Myocyte (in vitro differentiated cells): ENCODE data around the gene PADI6. TPM values are rescaled to one million over a fixed set of nuclear protein-coding genes. Genes with fewer than 3 reads are reported as not detected.
"Not testable (repeated sequence)": the region's sequence is repeated elsewhere in the genome, so short reads cannot be mapped to it uniquely, and the experiment has no call there.

Experiments
- DNase-seq: peaks from one replicate; pipeline ENCODE4 v3.0.0-alpha.2; 2012; ENCODE audit warnings: low read depth
- polyA plus RNA-seq: library from polyadenylated mRNA; unstranded; fragments of >200 nt; gene quantifications from one replicate; pipeline ENCODE4 v1.2.1, GENCODE V29; 2012; ENCODE audit warnings: missing spikeins
- total RNA-seq: library from RNA; depleted of rRNA; stranded (reverse); fragments of >200 nt; gene quantifications from 2 replicates; pipeline ENCODE4 v1.2.3, GENCODE V29; 2014

PADI6 gene
- total RNA-seq: not detected in 2 replicates
- not detected for polyA plus RNA-seq

DNA sequence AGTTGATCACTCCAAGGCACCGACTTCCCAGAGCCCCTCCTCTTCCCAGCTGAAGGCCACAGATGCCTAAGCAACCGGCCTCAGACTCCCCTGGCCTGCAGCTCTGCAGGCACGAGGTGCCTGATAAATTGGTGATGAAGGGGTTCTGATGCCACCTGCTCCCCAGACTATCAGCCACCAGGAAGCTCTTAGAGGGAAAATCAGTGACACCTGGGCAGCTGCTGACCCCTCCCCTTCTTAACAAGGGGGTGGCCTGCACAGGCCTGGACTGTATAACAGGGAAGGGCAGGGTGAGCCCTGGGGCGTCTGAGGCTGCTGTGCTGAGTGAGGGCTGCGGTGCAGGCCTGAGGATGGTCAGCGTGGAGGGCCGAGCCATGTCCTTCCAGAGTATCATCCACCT is at the start of gene PADI6:
PADI6 (plus strand) TSS at position 301 of the 400 bp plus-strand sequence; CDS start at position 351, 50 bp downstream.
- no peak for DNase-seq

DNA sequence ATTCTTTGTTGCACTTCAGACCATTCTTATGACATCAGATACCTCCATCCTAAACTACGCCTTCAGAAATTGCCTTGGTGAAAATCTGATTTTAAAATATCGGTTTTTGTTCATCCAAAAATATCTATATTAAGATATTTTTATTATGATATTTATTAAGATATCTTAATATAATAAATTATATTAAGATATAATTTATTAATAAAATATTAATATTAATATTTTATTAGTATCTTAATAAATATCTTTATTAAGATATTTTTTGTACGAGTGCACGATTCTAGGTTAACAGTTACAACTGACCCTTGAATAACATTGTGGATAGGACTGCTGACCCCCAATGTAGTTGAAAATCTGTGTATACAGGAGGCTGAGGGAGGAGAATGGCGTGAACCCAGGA is 43.1 kb upstream of the PADI6 start:
- DNase-seq: no peak

DNA sequence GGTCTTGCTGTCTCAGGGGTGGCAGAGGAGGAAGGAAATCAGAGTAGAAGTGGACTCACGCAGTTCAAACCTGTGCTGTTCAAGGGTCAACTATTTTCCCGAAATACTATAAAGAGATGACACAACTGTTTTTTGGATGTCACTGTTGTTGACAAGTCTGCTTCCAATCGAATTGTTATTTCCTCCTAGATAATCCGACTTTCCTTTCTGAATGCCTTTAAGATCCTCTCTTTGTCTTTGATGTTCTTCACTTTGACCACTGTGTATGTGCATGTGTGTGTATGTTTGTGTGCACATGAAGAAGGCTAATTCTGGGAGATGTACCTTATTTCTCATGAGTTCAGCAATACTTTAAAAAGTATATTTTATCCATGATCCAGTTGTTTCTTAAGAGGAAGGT is 42.4 kb upstream of the PADI6 start:
- no peak for DNase-seq

DNA sequence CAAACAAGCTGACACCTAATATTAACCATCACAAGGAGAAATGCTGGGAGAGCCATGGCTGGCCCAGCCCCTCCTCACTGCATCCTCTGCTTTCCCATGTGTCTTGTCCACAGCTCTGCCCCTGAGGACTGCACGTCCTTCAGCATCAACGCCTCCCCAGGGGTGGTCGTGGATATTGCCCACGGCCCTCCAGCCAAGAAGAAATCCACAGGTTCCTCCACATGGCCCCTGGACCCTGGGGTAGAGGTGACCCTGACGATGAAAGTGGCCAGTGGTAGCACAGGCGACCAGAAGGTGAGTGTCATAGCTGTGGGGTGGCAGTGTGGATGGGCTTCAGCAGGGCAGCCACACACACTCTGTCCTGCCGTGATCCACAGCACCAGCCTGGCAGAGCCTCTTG is 41.1 kb upstream of the PADI6 start:
- DNase-seq: no peak

DNA sequence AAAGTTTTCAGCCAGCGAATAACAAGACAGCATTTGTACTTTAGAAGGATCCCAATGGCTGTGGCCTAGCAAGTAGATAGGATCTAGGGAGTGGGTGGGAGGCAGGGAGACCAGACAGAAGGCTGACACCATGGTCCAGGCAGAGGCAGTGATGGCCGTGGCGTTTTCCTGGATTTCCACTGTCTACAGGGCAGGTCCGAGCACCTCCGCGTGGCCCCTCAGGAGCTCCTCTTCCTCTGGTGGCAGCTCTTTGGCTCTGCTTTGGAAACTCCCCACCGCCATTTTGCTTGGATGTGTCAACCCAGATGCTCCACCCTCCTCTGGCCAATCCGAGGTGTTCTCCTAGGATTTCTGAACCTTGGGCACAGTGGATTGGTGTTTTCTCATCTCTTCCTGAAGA is 38.9 kb upstream of the PADI6 start:
- no peak for DNase-seq

DNA sequence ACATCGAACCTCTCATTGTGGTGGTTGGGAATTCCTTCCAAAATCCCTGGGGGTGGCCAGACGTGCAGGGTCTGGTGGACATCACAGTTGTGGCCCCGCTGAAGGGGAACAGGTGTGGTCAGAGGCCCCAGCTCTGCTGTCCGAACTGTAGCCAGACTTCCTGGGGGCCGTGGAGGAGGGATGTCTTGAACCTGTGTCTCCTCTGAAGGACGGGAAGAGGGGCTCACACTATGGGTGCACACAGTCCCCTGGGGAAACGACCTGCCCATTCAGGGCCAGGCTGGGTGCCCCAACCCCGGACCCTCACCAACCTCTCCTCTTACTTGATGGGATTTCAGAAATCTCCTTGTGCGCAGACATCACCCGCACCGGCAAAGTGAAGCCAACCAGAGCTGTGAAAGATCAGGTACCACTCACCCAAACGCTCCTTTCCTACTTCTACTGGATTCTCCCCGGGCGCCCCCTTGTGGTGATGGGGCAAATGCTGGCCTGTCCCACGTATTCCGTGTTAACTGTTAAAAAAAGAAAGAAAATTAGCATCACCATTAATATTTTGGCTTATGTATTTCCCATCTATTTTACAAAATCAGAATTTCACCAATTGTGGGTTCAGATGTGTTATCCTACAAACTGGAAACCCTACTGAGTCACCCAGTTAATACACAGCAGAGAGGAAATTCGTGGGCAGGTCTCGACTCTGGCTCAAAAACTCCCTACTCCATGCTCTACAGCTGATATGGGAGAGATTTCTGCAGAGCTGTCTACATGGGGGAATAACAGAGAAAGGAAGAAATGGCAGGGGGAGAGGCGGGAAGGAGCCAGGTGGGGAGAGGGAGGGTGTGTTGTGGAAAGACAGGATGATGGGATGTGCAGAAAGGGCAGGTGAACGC is 35.9 kb upstream of the PADI6 start:
- peak; percentile 73 for DNase-seq

DNA sequence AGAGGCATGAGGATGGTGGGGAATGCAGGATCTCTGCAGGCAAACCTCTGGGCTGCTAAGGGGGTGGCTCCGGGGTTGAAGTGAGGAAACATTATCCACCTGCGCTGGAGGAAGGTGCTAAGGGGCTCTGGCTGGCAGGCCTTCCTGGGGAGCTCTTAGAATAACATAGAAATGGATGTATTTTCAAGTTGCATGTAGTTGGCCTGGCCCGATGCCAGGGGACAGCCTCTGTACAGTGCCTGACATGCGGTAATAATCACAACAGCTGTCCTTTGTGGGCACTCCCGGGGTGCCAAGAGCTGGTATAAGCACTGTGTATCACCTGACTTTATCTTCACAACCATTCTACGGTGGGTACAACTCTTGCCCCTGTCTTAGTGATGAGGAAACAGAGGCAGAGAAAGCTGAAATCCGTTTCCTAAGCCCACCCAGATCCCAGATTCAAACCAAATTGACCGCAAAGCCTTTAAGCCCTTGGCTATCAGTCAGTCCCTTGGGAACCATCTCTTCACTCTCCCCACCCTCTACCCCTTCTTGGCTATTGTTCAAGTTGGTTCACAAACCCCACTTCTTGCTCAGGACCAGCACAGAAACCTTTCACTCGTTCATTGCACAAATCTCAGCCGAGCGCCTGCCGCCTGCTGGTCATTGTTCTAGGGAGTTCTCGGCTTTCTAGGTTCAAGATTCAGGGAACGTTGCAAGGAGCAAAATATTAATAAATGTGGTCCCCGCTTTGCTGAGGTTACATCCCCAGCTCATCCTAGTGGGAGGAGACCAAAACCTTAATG is 33.1 kb upstream of the PADI6 start:
- DNase-seq: peak; percentile 48

DNA sequence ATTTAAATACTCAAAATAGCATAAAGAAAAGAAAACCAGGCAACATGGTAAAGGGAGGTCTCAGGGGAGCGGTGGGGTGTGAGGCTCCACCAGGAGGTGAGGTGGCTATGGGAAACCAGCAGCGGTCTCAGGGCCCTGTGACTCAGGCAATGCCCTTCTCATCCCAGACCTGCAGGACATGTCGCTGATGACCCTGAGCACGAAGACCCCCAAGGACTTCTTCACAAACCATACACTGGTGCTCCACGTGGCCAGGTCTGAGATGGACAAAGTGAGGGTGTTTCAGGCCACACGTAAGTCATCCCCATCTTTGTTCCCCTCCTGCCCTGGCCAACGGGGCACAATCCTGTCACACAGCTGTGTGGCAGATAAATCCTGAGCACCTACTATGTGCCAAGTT is 32.5 kb upstream of the PADI6 start:
- no peak for DNase-seq

DNA sequence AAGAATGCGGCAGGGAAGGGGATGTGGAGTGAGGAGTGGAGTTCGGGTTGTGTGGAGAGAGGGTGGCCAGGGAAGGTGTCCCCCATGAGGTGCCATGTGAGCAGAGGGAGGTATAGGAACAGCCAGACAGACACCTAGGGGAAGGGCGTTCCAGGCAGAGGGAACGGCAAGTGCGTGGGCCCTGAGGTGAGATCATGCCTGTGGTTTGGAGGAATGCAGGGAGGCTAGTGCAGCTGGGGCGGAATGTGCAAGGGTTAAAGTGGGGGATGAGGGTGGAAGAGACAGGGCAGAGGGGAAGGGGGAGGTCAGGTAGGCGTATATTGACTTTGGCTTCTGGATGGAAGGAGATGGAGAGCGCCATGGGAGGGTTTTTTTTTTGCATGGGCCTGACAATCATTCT is 31.6 kb upstream of the PADI6 start:
- no peak for DNase-seq

DNA sequence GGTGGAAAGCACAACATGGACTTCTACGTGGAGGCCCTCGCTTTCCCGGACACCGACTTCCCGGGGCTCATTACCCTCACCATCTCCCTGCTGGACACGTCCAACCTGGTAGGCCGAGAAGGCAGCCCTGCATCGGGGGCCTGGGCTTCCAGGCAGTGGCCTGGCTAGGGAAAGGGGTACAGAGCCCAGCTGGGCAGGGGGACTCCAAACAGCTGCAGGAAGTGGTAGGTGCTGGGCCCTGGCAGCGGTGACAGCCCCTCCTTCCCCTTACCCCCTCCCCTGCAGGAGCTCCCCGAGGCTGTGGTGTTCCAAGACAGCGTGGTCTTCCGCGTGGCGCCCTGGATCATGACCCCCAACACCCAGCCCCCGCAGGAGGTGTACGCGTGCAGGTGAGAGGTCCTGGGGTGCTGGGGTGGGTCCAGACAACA is 30.0 kb upstream of the PADI6 start:
- DNase-seq: no peak

DNA sequence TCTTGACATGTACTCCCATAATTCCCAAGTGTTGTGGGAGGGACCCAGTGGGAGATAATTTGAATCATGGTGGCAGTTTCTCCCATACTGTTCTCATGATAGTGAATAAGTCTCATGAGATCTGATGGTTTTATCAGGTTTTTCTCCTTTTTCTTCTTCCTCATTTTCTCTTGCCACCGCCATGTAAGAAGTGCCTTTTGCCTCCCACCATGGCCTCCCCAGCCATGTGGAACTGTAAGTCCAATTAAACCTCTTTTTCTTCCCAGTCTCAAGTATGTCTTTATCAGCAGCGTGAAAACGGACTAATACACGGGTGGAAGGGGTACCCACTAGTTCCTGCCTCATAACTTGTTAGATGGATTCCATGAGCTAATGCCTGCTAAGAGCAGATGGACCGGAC is 26.5 kb upstream of the PADI6 start:
- not testable (repeated sequence) for DNase-seq

DNA sequence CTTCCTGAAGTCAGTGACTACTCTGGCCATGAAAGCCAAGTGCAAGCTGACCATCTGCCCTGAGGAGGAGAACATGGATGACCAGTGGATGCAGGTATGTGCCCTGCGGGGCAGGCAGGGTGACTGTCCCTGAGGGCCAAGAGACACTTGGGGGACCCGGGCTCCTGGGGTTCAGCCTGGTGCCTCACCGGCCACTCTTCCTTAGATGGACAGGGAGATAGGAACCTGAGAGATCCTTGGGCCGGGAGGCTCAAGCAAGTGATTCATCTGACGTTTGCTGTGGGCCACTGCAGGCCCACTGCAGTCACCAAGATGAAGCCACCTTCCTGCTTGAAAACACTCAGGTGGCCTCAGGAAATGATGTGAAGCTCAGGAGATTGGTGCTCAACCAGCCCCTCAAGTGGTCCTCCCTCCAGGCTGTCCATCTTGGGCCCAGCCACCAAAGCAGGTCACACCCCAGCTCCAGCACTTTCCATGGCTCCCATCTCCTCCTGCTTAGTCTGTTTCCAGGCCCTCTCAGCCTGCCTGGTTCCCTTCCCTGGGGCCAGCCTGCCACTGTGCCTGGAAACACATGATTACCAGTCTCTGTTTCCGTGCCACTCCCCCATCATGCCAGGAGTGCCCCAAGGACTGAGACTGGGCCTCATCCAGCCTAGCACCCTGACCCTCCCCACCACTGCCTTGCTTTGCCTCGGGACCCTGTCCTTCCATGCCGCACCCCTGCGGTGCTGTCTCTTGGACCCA is 25.8 kb upstream of the PADI6 start:
- no peak for DNase-seq

DNA sequence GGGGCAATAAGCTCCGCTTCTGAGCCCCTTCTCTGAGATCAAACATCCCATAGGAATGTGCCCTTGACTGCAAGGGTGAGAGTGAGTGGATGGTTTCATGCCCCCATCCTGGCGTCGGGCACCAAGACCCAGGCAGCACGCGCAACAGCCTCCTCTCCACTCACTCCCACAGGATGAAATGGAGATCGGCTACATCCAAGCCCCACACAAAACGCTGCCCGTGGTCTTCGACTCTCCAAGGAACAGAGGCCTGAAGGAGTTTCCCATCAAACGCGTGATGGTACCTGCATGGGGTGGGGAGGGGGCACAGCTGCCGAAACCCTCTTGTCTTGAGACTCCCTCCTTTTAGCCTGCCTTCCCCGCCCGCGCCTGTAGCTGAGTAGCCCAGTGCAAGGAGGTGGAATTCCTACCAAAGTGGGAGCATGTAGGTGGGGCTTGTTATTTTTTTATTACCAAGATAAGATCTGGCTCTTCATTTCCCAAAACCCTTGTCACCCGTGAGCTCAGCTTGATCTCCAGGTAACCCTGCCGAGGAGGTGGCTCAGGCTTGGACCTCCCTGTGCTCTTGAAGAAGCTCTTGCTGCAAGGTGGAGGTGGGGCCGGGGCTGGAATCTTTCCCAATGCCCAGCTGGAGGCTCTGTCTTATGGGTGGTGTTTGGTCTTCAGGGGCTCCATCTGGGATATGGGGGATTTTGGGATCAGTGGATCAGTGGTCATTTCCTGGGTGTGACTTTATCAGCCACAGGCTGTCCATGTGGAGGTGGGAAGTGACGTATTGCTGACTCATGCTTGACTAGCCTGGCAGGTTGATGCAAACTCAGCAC is 24.0 kb upstream of the PADI6 start:
- no peak for DNase-seq

DNA sequence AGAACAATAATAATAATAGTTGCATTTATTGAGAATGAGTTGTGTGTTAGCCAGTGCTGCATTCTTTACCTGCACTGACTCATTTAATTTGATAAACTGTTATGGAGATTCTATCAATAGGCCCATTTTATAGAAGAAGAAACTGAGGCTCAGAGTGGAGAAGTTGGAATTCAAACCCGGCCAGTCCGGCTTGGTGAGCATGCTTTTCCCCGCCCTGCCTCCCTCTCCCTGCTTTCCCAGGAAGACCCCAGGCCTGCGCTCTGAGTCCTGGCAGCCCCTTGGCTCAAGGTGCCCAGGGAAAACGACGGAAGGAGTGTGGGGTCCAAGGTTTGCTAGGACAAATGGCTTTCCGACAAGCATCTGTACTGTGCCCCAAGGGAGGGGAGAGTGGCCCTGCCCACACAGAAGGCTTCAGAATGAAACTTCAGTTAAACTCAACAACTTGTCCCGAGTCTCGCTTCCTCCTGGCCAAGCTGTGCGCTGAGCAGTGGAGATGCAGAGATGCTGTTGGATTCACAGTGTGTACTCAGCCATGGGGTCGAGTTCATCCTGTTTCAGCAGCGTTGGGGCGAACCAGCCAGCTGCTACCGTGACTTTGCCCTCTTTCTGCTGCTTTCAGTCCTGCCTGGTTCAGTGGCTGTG is 23.3 kb upstream of the PADI6 start:
- DNase-seq: no peak

DNA sequence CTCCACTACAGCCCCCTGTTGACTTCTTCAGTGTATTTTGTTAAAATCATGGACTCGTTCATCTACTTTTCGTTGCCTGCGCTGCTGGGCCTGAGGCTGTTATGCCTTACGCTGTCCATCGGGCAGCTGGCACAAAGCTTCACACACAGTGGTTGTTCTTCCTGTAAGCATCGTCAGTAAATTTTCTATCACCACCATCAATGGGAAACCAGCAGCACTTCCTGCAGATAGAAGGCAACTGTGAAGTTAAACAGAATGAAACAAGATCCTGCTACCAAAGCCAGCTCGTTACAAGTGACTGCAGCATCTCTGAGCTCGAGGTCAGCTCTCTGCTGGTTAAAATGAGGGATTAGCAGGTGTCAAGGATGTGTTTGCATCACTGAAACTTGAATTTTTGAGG is 21.9 kb upstream of the PADI6 start:
- no peak for DNase-seq

DNA sequence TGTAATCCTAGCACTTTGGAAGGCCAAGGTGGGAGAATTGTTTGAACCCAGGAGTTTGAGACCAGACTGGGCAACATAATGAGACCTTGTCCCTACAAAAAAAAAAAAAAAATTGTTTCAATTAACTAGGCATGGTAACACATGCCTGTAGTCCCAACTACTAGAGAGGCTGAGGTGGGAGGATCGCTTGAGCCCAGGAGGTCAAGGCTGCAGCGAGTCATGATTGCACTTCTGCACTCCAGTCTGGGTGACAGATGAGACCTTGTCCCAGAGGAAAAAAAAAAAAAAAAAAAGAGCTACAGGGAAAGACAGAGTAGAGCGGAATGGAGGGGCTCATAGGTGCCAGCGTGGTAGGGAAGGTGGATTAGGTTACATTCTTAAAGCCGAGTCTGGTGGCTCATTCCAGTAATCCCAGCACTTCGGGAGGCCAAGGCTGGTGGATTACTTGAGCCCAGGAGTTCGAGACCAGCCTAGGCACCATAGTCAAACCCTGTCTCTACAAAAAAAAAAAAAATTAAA is 21.0 kb upstream of the PADI6 start:
- DNase-seq: no peak

DNA sequence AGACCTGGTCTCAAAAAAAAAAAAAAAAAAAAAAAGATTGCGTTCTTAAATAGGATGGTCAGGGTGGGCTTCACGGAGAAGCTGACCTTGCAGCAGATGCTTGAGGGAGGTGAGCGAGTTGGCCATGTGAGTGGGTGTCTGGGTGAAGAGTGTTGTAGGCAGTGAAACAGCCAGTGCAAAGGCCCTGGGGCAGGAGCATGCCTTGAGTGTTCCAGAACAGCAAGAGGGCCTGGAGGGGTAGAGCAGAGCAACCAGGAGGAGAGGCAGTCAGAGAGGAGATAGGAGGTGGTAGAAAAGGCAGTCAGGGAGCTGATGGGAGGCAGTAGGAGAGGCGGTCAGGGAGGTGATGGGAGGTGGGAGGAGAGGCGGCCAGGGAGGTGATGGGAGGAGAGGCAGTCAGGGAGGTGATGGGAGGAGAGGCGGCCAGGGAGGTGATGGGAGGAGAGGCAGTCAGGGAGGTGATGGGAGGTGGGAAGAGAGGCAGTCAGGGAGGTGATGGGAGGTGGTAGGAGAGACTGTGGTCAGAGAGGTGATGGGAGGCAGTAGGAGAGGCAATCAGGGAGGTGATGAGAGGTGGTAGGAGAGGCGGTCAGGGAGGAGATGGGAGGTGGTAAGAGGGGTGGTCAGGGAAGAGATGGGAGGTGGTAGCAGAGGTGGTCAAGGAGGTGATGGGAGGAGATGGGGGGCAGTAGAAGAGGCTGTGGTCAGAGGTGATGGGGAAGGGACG is 20.2 kb upstream of the PADI6 start:
- DNase-seq: no peak

DNA sequence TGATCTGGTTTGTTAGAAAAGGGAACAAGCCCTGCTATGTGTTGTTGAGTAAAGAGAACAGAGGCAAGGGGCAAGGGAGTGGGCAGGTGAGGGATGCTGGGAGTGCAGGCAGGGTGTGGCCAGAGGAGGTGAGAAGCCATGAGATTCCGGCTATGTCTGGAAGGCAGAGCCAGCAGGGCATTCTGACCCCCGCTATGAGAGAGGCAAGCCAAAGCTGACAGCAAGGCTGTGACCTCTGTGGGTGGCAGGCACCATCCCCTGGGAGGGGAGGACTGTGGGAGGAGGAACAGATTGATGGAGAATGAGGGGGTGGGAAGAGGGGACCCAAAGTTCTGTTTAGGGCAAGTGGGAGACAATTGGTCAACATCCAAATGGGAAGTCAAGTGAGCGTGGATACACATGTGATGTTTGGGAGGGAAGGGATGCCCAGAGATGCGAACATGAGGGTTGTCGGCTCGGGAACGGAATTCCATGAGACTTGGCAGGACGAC is 19.5 kb upstream of the PADI6 start:
- no peak for DNase-seq

DNA sequence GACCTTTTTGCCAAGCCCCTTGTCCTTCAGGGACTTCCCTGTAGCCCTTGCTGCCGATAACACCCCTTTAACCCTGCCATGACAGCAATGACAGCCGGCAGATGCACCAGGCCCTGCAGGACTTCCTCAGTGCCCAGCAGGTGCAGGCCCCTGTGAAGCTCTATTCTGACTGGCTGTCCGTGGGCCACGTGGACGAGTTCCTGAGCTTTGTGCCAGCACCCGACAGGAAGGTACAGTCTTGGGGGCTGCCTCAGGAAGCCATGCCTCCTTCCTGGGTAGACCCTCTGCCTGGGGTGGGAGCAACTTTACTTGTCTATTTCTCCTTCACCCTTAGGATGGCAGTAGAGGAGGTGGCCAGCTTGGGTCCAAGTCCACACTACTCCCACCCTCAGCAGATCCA is 16.1 kb upstream of the PADI6 start:
- DNase-seq: no peak
